Measurements from ENCODE around the gene BRICD5. TPM values are rescaled to one million over a fixed set of nuclear protein-coding genes. Genes with fewer than 3 reads are reported as not detected.
A peak's percentile ranks its signal among the peaks of the same experiment; 100 is the strongest.

Gene BRICD5
- total and polyA plus RNA-seq, 2 of the 13 experiments (the other 11 are each of a cell fraction or from before 2014, with no cell fraction given) = 1.6 to 5.8 TPM

GRCh38 chr16:2251296-2252111, 40.8 kb upstream of the BRICD5 start, which contains the start of gene ECI1 (continued):
- TF ChIP-seq, protein P1, sequence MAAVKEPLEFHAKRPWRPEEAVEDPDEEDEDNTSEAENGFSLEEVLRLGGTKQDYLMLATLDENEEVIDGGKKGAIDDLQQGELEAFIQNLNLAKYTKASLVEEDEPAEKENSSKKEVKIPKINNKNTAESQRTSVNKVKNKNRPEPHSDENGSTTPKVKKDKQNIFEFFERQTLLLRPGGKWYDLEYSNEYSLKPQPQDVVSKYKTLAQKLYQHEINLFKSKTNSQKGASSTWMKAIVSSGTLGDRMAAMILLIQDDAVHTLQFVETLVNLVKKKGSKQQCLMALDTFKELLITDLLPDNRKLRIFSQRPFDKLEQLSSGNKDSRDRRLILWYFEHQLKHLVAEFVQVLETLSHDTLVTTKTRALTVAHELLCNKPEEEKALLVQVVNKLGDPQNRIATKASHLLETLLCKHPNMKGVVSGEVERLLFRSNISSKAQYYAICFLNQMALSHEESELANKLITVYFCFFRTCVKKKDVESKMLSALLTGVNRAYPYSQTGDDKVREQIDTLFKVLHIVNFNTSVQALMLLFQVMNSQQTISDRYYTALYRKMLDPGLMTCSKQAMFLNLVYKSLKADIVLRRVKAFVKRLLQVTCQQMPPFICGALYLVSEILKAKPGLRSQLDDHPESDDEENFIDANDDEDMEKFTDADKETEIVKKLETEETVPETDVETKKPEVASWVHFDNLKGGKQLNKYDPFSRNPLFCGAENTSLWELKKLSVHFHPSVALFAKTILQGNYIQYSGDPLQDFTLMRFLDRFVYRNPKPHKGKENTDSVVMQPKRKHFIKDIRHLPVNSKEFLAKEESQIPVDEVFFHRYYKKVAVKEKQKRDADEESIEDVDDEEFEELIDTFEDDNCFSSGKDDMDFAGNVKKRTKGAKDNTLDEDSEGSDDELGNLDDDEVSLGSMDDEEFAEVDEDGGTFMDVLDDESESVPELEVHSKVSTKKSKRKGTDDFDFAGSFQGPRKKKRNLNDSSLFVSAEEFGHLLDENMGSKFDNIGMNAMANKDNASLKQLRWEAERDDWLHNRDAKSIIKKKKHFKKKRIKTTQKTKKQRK (IDR thresholded peaks at IDR 0.05; ENCODE audit: low read length) = no peak
- TF ChIP-seq GABPB1 (CRISPR knock-in tag; IDR thresholded peaks at IDR 0.05) (peak; percentile 94), MTF1 (CRISPR knock-in tag; IDR thresholded peaks at IDR 0.05) (no peak), CENPX (CRISPR knock-in tag; IDR thresholded peaks at IDR 0.05) (no peak), NCOR1 (IDR thresholded peaks at IDR 0.05; ENCODE audit: borderline replicate concordance, low read length) (0 out of 2 replicates have a peak, but pooled peaks have one; percentile 26), POGK (CRISPR knock-in tag; conservative IDR thresholded peaks at IDR 0.05) (peak; percentile 73; the same call in 1 of the 2 replicates), POGZ (CRISPR knock-in tag; IDR thresholded peaks at IDR 0.05) (peak; percentile 71), RARA (CRISPR knock-in tag; IDR thresholded peaks at IDR 0.05) (peak; percentile 66), IRX3 (CRISPR knock-in tag; IDR thresholded peaks at IDR 0.05; ENCODE audit: borderline replicate concordance, low read depth) (0 out of 2 replicates have a peak, but pooled peaks have one; percentile 61), RFX5 (IDR thresholded peaks at IDR 0.05; ENCODE audit: low read depth, low read length) (no peak), GZF1 (CRISPR knock-in tag; IDR thresholded peaks at IDR 0.05) (no peak), NPAS2 (CRISPR knock-in tag; IDR thresholded peaks at IDR 0.05; ENCODE audit: borderline replicate concordance) (no peak), ZKSCAN5 (CRISPR knock-in tag; IDR thresholded peaks at IDR 0.05) (no peak), GATAD2A (CRISPR knock-in tag; IDR thresholded peaks at IDR 0.05) (peak; percentile 72), ZSCAN5A (CRISPR knock-in tag; IDR thresholded peaks at IDR 0.05; ENCODE audit: borderline replicate concordance) (peak; percentile 79; the same call in 1 of the 2 replicates), PCBP2 (optimal IDR thresholded peaks at IDR 0.05; ENCODE audit: low read depth, low read length, poor library complexity, severe bottlenecking) (no peak)
- TF ChIP-seq, protein P2, sequence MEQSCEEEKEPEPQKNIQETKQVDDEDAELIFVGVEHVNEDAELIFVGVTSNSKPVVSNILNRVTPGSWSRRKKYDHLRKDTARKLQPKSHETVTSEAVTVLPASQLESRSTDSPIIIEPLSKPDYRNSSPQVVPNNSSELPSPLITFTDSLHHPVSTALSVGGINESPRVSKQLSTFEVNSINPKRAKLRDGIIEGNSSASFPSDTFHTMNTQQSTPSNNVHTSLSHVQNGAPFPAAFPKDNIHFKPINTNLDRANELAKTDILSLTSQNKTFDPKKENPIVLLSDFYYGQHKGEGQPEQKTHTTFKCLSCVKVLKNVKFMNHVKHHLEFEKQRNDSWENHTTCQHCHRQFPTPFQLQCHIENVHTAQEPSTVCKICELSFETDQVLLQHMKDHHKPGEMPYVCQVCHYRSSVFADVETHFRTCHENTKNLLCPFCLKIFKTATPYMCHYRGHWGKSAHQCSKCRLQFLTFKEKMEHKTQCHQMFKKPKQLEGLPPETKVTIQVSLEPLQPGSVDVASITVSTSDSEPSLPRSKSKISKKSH (CRISPR knock-in tag; IDR thresholded peaks at IDR 0.05; ENCODE audit: borderline replicate concordance) = no peak
- TF ChIP-seq, protein P3, sequence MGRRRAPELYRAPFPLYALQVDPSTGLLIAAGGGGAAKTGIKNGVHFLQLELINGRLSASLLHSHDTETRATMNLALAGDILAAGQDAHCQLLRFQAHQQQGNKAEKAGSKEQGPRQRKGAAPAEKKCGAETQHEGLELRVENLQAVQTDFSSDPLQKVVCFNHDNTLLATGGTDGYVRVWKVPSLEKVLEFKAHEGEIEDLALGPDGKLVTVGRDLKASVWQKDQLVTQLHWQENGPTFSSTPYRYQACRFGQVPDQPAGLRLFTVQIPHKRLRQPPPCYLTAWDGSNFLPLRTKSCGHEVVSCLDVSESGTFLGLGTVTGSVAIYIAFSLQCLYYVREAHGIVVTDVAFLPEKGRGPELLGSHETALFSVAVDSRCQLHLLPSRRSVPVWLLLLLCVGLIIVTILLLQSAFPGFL (CRISPR knock-in tag; IDR thresholded peaks at IDR 0.05) = no peak
